Measurements from ENCODE around the gene RPL19. TPM values are rescaled to one million over a fixed set of nuclear protein-coding genes. Genes with fewer than 3 reads are reported as not detected.

RPL19 gene
- total and polyA plus RNA-seq, 4 donors = 475 to 999 (median 749) TPM

DNA sequence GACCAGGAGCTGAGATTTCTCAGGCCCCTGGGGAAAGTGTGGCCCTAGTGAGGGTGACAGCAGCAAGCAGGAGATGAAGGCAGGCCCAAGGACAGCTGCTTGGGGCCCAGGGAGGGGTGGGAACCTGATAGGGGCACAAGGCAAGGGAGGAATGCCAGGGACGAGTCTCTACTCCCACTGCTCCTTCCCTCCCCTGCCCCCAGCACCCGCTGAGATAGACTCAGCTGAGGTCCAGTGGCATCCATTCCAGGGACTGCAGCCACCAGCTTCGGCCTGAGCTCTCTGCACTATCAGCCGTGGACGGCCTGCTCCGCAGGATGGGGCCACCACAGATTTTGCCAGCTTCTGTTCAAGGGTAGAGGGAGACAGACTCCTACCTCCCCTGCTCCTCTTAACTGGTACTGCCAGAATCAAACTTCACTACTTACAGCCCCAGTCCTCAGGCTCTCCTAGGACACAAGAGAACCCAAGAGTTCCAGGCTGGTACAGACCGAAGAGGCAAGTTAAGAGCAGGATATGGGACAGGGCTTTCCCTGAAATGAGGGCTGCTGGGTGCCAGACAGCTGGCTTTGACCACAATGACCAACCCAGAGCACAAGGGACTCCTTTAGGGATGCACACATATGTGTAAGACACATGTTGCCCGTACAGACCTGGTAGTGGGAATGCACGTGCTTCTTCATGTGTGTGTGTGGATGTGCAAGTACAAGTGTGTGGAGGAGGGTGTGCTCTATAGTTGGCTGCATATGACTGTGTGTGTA, 8.2 kb upstream of the RPL19 start:
- 94% methylated on average over 9 of the region's 9 CpGs for WGBS
- no peak for DNase-seq (ENCODE audit: low spot score)
- Histone ChIP-seq H3K27ac (ENCODE audit: low read depth in 1 of 2, low read length in 2 of 2) (no peak overlapping the region), H3K4me3 (ENCODE audit: low read depth in 1 of 3, low read length in 3 of 3) (no peak overlapping the region), H3K4me1 (ENCODE audit: control insufficient read depth in 4 of 4, insufficient read depth in 4 of 4, low read length in 3 of 4) (peaks cover 0 to under 1% (median under 1%) of the 10 kb centered on the region in 4 donors), H3K9ac (ENCODE audit: low read depth in 1 of 2, low read length in 2 of 2) (no peak overlapping the region), H3K36me3 (ENCODE audit: control insufficient read depth in 4 of 4, insufficient read depth in 3 of 4, low read depth in 1 of 4, low read length in 3 of 4) (no peaks in the 10 kb centered on the region), H3K9me3 (ENCODE audit: control insufficient read depth in 4 of 4, low read length in 3 of 4) (no peaks in the 10 kb centered on the region), H3K27me3 (ENCODE audit: control insufficient read depth in 4 of 4, insufficient read depth in 4 of 4, low read length in 3 of 4) (no peaks in the 10 kb centered on the region)
- TF ChIP-seq HNF4A (conservative IDR thresholded peaks at IDR 0.05) (no peak), HNF4G (IDR thresholded peaks at IDR 0.05) (no peak), EGR1 (IDR thresholded peaks at IDR 0.05; ENCODE audit: low read depth in 2 of 2) (no peak), YY1 (IDR thresholded peaks at IDR 0.05) (no peak), RAD21 (IDR thresholded peaks at IDR 0.05) (no peak), TAF1 (conservative IDR thresholded peaks at IDR 0.05) (no peak), FOXA1 (IDR thresholded peaks at IDR 0.05) (no peak), GABPA (IDR thresholded peaks at IDR 0.05 in 1 of 2, conservative IDR thresholded peaks at IDR 0.05 in 1 of 2) (no peak), FOXA2 (IDR thresholded peaks at IDR 0.05) (no peak), SP1 (IDR thresholded peaks at IDR 0.05) (no peak), RXRA (IDR thresholded peaks at IDR 0.05) (no peak), JUND (IDR thresholded peaks at IDR 0.05) (no peak), NR2F2 (IDR thresholded peaks at IDR 0.05) (no peak)
- TF ChIP-seq, protein P1, sequence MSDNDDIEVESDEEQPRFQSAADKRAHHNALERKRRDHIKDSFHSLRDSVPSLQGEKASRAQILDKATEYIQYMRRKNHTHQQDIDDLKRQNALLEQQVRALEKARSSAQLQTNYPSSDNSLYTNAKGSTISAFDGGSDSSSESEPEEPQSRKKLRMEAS (IDR thresholded peaks at IDR 0.05) = no peak
- TF ChIP-seq, protein P2, sequence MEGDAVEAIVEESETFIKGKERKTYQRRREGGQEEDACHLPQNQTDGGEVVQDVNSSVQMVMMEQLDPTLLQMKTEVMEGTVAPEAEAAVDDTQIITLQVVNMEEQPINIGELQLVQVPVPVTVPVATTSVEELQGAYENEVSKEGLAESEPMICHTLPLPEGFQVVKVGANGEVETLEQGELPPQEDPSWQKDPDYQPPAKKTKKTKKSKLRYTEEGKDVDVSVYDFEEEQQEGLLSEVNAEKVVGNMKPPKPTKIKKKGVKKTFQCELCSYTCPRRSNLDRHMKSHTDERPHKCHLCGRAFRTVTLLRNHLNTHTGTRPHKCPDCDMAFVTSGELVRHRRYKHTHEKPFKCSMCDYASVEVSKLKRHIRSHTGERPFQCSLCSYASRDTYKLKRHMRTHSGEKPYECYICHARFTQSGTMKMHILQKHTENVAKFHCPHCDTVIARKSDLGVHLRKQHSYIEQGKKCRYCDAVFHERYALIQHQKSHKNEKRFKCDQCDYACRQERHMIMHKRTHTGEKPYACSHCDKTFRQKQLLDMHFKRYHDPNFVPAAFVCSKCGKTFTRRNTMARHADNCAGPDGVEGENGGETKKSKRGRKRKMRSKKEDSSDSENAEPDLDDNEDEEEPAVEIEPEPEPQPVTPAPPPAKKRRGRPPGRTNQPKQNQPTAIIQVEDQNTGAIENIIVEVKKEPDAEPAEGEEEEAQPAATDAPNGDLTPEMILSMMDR (IDR thresholded peaks at IDR 0.05; ENCODE audit: low read depth, low read length, missing input control) = no peak
- TF ChIP-seq, protein P3, sequence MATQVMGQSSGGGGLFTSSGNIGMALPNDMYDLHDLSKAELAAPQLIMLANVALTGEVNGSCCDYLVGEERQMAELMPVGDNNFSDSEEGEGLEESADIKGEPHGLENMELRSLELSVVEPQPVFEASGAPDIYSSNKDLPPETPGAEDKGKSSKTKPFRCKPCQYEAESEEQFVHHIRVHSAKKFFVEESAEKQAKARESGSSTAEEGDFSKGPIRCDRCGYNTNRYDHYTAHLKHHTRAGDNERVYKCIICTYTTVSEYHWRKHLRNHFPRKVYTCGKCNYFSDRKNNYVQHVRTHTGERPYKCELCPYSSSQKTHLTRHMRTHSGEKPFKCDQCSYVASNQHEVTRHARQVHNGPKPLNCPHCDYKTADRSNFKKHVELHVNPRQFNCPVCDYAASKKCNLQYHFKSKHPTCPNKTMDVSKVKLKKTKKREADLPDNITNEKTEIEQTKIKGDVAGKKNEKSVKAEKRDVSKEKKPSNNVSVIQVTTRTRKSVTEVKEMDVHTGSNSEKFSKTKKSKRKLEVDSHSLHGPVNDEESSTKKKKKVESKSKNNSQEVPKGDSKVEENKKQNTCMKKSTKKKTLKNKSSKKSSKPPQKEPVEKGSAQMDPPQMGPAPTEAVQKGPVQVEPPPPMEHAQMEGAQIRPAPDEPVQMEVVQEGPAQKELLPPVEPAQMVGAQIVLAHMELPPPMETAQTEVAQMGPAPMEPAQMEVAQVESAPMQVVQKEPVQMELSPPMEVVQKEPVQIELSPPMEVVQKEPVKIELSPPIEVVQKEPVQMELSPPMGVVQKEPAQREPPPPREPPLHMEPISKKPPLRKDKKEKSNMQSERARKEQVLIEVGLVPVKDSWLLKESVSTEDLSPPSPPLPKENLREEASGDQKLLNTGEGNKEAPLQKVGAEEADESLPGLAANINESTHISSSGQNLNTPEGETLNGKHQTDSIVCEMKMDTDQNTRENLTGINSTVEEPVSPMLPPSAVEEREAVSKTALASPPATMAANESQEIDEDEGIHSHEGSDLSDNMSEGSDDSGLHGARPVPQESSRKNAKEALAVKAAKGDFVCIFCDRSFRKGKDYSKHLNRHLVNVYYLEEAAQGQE (IDR thresholded peaks at IDR 0.05) = no peak
- TF ChIP-seq, protein P4, sequence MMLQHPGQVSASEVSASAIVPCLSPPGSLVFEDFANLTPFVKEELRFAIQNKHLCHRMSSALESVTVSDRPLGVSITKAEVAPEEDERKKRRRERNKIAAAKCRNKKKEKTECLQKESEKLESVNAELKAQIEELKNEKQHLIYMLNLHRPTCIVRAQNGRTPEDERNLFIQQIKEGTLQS (IDR thresholded peaks at IDR 0.05) = no peak
- TF ChIP-seq, protein P5, sequence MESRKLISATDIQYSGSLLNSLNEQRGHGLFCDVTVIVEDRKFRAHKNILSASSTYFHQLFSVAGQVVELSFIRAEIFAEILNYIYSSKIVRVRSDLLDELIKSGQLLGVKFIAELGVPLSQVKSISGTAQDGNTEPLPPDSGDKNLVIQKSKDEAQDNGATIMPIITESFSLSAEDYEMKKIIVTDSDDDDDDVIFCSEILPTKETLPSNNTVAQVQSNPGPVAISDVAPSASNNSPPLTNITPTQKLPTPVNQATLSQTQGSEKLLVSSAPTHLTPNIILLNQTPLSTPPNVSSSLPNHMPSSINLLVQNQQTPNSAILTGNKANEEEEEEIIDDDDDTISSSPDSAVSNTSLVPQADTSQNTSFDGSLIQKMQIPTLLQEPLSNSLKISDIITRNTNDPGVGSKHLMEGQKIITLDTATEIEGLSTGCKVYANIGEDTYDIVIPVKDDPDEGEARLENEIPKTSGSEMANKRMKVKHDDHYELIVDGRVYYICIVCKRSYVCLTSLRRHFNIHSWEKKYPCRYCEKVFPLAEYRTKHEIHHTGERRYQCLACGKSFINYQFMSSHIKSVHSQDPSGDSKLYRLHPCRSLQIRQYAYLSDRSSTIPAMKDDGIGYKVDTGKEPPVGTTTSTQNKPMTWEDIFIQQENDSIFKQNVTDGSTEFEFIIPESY (IDR thresholded peaks at IDR 0.05) = no peak

Data from liver (tissue), 9 donors.